GM21390 (cell line): ENCODE data around the gene ADCYAP1R1.

Source experiments
- ATAC-seq: cut with Tn5 transposase; IDR thresholded peaks from one replicate; pipeline ENCODE4 v1.9.1; 2021; ENCODE audit not compliant: unreplicated experiment

The ADCYAP1R1 gene

GRCh38 chr7:31036924-31037323 lies 15.2 kb upstream of the ADCYAP1R1 start:
- ATAC-seq, result no peak

- ATAC-seq, result no peak
These were observed 9.0 kb upstream of the ADCYAP1R1 start for GRCh38 chr7:31043051-31043471.

GRCh38 chr7:31044529-31044928 lies 7.6 kb upstream of the ADCYAP1R1 start:
- no peak for ATAC-seq

GRCh38 chr7:31046723-31047122 lies 5.4 kb upstream of the ADCYAP1R1 start:
- ATAC-seq, result no peak

GRCh38 chr7:31047313-31048146 lies 4.6 kb upstream of the ADCYAP1R1 start:
- ATAC-seq, result no peak

- ATAC-seq, result no peak
These were observed 2.9 kb upstream of the ADCYAP1R1 start for GRCh38 chr7:31049005-31049765.

- ATAC-seq, result no peak
These were observed 356 bp downstream of the ADCYAP1R1 start for GRCh38 chr7:31052487-31052840.

GRCh38 chr7:31052841-31053601 lies 913 bp downstream of the ADCYAP1R1 start:
- ATAC-seq, result no peak

GRCh38 chr7:31053986-31054385 lies 1.9 kb downstream of the ADCYAP1R1 start:
- no peak for ATAC-seq

- ATAC-seq, result no peak
These were observed 2.6 kb downstream of the ADCYAP1R1 start for GRCh38 chr7:31054608-31055278.

GRCh38 chr7:31055471-31055870 lies 3.4 kb downstream of the ADCYAP1R1 start:
- ATAC-seq, result no peak

GRCh38 chr7:31056775-31057346 lies 4.8 kb downstream of the ADCYAP1R1 start:
- no peak for ATAC-seq

- no peak for ATAC-seq
These were observed 6.0 kb downstream of the ADCYAP1R1 start for GRCh38 chr7:31058122-31058521.

- ATAC-seq, result no peak
These were observed 6.6 kb downstream of the ADCYAP1R1 start for GRCh38 chr7:31058688-31059087.

GRCh38 chr7:31059551-31059950 lies 7.4 kb downstream of the ADCYAP1R1 start:
- no peak for ATAC-seq

GRCh38 chr7:31061185-31061584 lies 9.1 kb downstream of the ADCYAP1R1 start:
- no peak for ATAC-seq

- ATAC-seq, result no peak
These were observed 10.8 kb downstream of the ADCYAP1R1 start for GRCh38 chr7:31062746-31063435.

GRCh38 chr7:31065021-31065593 lies 13.0 kb downstream of the ADCYAP1R1 start:
- no peak for ATAC-seq

GRCh38 chr7:31065840-31066239 lies 13.7 kb downstream of the ADCYAP1R1 start:
- no peak for ATAC-seq
